ENCODE results near the gene ELP1.

ELP1 gene

DNA sequence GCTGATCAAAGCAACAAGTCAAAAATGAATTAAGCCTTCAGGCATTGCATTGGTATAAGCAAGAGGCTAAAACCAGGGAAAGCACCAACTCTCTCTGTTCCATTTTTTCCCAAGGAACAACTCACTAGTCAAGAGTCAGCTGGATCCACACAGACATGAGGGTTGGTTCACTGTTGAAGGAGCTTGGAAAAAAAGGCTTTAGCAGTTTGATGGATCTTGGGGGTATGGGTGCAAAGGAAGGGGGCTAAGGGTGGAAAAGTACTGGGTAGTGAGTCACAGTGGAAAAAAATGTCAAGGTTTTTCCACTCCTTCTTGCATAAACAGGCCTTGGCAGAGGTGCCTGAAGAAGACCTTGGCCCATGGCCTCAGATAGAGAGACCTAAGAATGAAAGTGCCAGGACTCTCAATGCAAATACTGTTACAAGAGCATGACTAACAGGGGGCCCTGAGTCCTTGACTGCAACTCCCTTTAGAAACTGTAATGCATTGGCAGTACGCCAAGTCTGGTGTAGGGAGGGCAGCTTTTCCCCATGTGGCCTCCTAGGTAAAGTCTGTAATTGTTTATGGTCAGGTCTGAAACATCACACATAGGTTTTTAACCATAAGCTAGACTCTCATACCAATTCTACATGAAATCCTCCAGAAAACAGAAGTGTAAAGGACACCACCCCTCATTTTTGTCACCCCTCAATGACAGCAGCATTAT, 48.1 kb downstream of the ELP1 start:
- no peak overlapping the region for H3K4me3 ChIP-seq (ENCODE audit: low read depth, low read length)
- TF ChIP-seq, protein P1, sequence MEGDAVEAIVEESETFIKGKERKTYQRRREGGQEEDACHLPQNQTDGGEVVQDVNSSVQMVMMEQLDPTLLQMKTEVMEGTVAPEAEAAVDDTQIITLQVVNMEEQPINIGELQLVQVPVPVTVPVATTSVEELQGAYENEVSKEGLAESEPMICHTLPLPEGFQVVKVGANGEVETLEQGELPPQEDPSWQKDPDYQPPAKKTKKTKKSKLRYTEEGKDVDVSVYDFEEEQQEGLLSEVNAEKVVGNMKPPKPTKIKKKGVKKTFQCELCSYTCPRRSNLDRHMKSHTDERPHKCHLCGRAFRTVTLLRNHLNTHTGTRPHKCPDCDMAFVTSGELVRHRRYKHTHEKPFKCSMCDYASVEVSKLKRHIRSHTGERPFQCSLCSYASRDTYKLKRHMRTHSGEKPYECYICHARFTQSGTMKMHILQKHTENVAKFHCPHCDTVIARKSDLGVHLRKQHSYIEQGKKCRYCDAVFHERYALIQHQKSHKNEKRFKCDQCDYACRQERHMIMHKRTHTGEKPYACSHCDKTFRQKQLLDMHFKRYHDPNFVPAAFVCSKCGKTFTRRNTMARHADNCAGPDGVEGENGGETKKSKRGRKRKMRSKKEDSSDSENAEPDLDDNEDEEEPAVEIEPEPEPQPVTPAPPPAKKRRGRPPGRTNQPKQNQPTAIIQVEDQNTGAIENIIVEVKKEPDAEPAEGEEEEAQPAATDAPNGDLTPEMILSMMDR (IDR thresholded peaks at IDR 0.05; ENCODE audit: low read depth, low read length) = no peak

DNA sequence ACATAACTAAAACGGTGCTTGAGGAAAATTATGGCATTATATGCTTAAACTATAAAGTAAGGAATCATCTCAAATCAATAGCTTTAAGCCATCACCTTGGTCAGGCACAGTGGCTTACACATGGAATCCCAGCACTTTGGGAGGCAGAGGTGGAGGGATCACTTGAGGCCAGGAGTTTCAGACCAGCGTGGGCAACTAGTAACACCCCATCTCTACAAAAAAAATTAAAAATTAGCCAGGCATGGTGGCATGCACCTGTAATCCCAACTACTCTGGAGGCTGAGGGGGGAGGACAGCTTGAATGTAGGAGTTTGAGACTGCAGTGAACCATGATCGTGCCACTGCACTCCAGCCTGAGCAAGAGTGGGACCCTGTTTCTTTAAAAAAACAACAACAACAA, 49.2 kb downstream of the ELP1 start:
- no peak overlapping the region for H3K4me3 ChIP-seq (ENCODE audit: low read depth, low read length)
- TF ChIP-seq, protein P1 (IDR thresholded peaks at IDR 0.05; ENCODE audit: low read depth, low read length) = no peak

DNA sequence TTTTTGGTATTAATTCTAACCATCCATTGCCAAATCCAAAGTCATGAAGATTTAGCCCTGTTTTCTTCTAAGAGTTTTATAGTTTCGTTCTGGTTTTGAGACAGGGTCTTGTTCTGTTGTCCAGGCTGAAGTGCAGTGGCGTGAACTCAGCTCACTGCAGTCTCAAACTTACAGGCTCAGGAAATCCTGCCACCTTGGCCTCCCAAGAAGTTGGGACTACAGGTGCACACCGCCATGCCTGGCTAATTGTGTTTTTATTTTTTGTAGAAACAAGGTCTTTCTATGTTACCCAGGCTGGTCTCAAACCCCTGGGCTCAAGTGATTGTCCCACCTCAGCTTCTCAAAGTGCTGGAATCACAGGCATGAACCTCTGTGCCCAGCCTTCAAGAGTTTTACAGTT, 50.8 kb downstream of the ELP1 start:
- TF ChIP-seq, protein P1 (IDR thresholded peaks at IDR 0.05; ENCODE audit: low read depth, low read length) = no peak
- no peak overlapping the region for H3K4me3 ChIP-seq (ENCODE audit: low read depth, low read length)

DNA sequence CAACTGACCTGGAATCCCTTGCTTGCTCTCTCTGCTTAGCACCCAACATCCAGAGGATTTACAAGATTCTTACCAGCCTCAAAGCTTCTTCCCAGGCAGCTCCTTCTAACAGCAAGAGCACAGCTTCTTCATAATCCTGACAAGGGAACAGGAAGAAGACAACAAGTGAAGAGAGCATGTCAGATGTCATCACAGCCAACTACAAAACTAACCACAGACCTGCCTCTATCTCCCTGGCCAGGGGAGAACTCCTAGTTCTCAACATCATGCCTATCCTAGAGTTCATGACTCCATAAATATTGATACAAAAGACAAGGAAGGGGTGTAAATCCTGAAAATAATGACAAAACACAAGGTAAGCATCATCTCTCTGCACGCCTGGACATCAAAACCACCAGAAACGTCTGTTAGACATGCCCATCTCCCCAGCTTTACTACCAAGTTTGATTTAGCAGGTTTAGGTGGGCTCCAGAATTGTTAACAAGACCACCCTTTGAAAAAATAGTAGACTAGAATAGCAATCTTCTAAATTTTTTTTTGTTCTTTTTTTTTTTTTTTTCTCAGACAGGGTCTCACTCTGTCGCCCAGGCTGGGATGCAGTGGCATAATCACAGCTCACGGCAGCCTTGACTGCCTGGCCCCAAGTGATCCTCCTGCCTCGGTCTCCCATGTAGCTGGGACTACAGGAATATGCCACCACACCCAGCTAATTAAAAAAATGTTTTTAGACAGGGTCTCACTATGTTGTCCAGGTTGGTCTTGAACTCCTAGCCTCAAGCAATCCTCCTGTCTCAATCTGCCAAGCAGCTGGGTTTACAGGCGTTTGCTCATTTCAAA, 51.7 kb downstream of the ELP1 start:
- TF ChIP-seq, protein P1 (IDR thresholded peaks at IDR 0.05; ENCODE audit: low read depth, low read length) = no peak

DNA sequence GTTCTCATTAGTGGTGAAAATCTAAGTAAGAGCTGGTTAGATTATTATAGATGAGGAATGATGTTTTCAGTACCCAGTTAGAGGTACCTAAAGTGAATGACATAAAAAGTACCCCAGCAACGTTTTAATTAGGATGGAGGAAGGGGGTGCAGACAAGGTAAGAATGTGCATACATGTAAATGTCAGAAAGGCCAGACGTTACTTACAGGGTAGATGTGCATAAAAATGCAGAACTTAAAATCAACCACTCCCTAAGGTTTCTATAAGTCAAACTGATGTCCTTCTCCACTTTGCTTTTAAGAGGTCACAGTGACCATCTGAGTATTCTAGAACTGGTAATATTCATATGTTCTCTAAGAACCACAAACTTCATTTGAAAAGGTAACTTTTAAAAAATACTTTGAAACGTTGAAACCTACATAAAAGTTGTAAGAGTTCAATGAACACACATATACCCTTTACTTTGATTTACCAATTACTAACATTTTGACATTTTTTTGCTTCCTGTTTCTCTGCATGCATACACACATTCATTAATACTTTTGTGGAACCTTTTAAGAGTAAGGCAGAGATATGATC, 53.1 kb downstream of the ELP1 start:
- H3K4me3 ChIP-seq (ENCODE audit: low read depth, low read length) = no peak overlapping the region
- TF ChIP-seq, protein P1 (IDR thresholded peaks at IDR 0.05; ENCODE audit: low read depth, low read length) = no peak

More for the DNA sequence above, 51.7 kb downstream of the ELP1 start:
- no peak overlapping the region for H3K4me3 ChIP-seq (ENCODE audit: low read depth, low read length)

DNA sequence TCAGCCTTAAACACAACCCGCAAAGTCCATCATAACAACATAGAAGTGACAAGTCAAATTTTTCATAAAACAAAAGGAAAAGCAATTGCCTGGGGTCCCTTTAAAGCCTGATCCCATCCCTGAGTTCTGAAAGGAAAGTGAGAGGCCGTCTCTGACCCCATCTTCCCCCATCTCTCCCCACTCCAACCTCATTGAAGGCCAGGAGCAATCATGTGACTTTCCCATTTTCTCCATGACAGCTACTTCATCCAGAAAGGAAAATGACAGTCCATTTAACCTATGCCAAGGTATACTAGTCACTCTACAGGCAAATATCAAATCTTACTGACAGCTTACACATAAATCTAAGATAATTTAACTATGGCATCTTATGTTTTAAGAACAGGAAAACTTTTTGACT, 56.4 kb downstream of the ELP1 start:
- no peak overlapping the region for H3K4me3 ChIP-seq (ENCODE audit: low read depth, low read length)
- TF ChIP-seq, protein P1 (IDR thresholded peaks at IDR 0.05; ENCODE audit: low read depth, low read length) = no peak

DNA sequence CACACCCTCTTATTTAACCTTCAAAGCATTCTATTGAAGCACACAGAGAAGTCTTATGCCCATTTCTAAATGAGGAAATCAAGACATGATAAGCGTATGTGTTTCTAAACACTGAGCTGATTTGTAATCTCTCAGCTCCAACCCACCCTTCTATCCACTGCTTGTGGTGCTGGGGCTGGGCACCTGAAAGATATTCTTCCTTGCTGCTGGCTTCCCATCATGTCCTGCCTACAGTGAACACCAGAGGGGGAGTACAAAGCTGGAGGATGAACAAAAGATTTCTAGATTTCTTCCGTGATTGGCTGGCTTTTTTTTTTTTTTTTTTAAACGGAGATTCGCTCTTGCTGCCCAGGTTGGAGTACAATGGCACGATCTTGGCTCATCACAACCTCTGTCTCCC, 57.5 kb downstream of the ELP1 start:
- H3K4me3 ChIP-seq (ENCODE audit: low read depth, low read length) = no peak overlapping the region
- TF ChIP-seq, protein P1 (IDR thresholded peaks at IDR 0.05; ENCODE audit: low read depth, low read length) = no peak
